SJSA1 (cell line): ENCODE results near the gene GPX4. TPM values are rescaled to one million over a fixed set of nuclear protein-coding genes. Genes with fewer than 3 reads are reported as not detected.

Experiments
- DNase-seq, 2 experiments: peaks; one replicate each; pipeline ENCODE4 v3.0.0-alpha.2; 2015 to 2020; ENCODE audit warnings: low spot score in 2 of 2, low read depth in 1 of 2
- H3K27ac ChIP-seq: fragments of 250-450 bp; sonication (Bioruptor Pico); 2 replicates; pipeline ENCODE4 v1.5.1; 2020; ENCODE audit warnings: mild to moderate bottlenecking, moderate library complexity
- H3K27me3 ChIP-seq: fragments of 250-450 bp; sonication (Bioruptor Pico); replicated peaks from 2 replicates; pipeline ENCODE4 v1.5.1; 2020; ENCODE audit warnings: mild to moderate bottlenecking, moderate library complexity
- H3K36me3 ChIP-seq: fragments of 250-450 bp; sonication (Bioruptor Pico); 2 replicates; pipeline ENCODE4 v1.5.1; 2020; ENCODE audit warnings: mild to moderate bottlenecking
- H3K4me1 ChIP-seq: fragments of 250-450 bp; sonication (Bioruptor Pico); replicated peaks from 2 replicates; pipeline ENCODE4 v1.6.1; 2021; ENCODE audit warnings: mild to moderate bottlenecking
- H3K4me3 ChIP-seq: fragments of 250-450 bp; sonication (Bioruptor Pico); 2 replicates; pipeline ENCODE4 v1.5.1; 2020; ENCODE audit warnings: mild to moderate bottlenecking
- H3K9me3 ChIP-seq: fragments of 250-450 bp; sonication (Bioruptor Pico); replicated peaks from 2 replicates; pipeline ENCODE4 v1.5.1; 2020; ENCODE audit warnings: mild to moderate bottlenecking
- total RNA-seq: library from RNA; depleted of rRNA; stranded (reverse); fragments of >200 nt; shearing (Covaris generic); gene quantifications from 2 replicates; pipeline ENCODE4 v1.2.3, GENCODE V29; 2014; rRNA removed

Gene GPX4
- total RNA-seq, 1 experiment from 2014 or later: 449 TPM

- H3K9me3 ChIP-seq: no peaks in the 10 kb centered on the region
- H3K27me3 ChIP-seq: no peaks in the 10 kb centered on the region
- H3K4me3 ChIP-seq: no peak overlapping the region
- no peak overlapping the region for H3K27ac ChIP-seq
- no peaks in the 10 kb centered on the region for H3K4me1 ChIP-seq
- H3K36me3 ChIP-seq: peaks cover 54% of the 10 kb centered on the region
- no peak for DNase-seq
These were observed 46.7 kb downstream of the GPX4 start for GRCh38 chr19:1150333-1151036.

GRCh38 chr19:1151037-1151724, 47.4 kb downstream of the GPX4 start:
- no peaks in the 10 kb centered on the region for H3K9me3 ChIP-seq
- H3K4me3 ChIP-seq: no peak overlapping the region
- H3K36me3 ChIP-seq: peaks cover 47% of the 10 kb centered on the region
- DNase-seq: no peak
- H3K4me1 ChIP-seq: no peaks in the 10 kb centered on the region
- H3K27me3 ChIP-seq: no peaks in the 10 kb centered on the region
- no peak overlapping the region for H3K27ac ChIP-seq

GRCh38 chr19:1151917-1152587, 48.3 kb downstream of the GPX4 start:
- Histone ChIP-seq H3K27me3 (no peaks in the 10 kb centered on the region), H3K4me1 (no peaks in the 10 kb centered on the region), H3K27ac (no peak overlapping the region), H3K4me3 (no peak overlapping the region), H3K9me3 (no peaks in the 10 kb centered on the region), H3K36me3 (peaks cover 42% of the 10 kb centered on the region)
- no peak for DNase-seq

- peaks cover 43% of the 10 kb centered on the region for H3K36me3 ChIP-seq
- H3K9me3 ChIP-seq: no peaks in the 10 kb centered on the region
- no peaks in the 10 kb centered on the region for H3K27me3 ChIP-seq
- no peak for DNase-seq
- no peak overlapping the region for H3K4me3 ChIP-seq
- H3K27ac ChIP-seq: no peak overlapping the region
- H3K4me1 ChIP-seq: no peaks in the 10 kb centered on the region
These were observed 50.3 kb downstream of the GPX4 start for GRCh38 chr19:1153891-1154730.

- no peak overlapping the region for H3K4me3 ChIP-seq
- H3K27me3 ChIP-seq: no peaks in the 10 kb centered on the region
- H3K4me1 ChIP-seq: no peaks in the 10 kb centered on the region
- peaks cover 36% of the 10 kb centered on the region for H3K36me3 ChIP-seq
- no peak for DNase-seq
- H3K27ac ChIP-seq: no peak overlapping the region
- no peaks in the 10 kb centered on the region for H3K9me3 ChIP-seq
These were observed 51.0 kb downstream of the GPX4 start for GRCh38 chr19:1154731-1155351.

GRCh38 chr19:1155352-1156304, 51.8 kb downstream of the GPX4 start:
- Histone ChIP-seq H3K9me3 (no peaks in the 10 kb centered on the region), H3K4me3 (no peak overlapping the region), H3K36me3 (peaks cover 36% of the 10 kb centered on the region), H3K27me3 (no peaks in the 10 kb centered on the region), H3K27ac (no peak overlapping the region), H3K4me1 (no peaks in the 10 kb centered on the region)
- DNase-seq: no peak

Other genes with a start within 250 kb of the GPX4 start
- gene CFD, start 244.3 kb upstream of the GPX4 start, total RNA-seq: 3.3 and 12.5 TPM in 2 replicates
- gene MED16, start 210.8 kb upstream of the GPX4 start, total RNA-seq: 17.2 and 18.7 TPM in 2 replicates
- gene RNU6-9, start 210.5 kb upstream of the GPX4 start, total RNA-seq: not detected in 2 replicates
- gene R3HDM4, start 190.8 kb upstream of the GPX4 start, total RNA-seq: 23.9 and 38.2 TPM in 2 replicates
- not detected in 2 replicates for gene KISS1R, start 186.7 kb upstream of the GPX4 start, total RNA-seq
- gene ARID3A, start 178.0 kb upstream of the GPX4 start, total RNA-seq: 4.2 and 8.1 TPM in 2 replicates
- 43.2 and 60.5 TPM in 2 replicates for gene WDR18, start 119.6 kb upstream of the GPX4 start, total RNA-seq
- not detected in 2 replicates for gene GRIN3B, start 103.6 kb upstream of the GPX4 start, total RNA-seq
- 122 and 131 TPM in 2 replicates for gene TMEM259, start 82.9 kb upstream of the GPX4 start, total RNA-seq
- gene RNU6-2, start 82.5 kb upstream of the GPX4 start, total RNA-seq: not detected in 2 replicates
- gene CNN2, start 77.4 kb upstream of the GPX4 start, total RNA-seq: 403 and 441 TPM in 2 replicates
- 0.82 and 3.9 TPM in 2 replicates for gene ABCA7, start 63.9 kb upstream of the GPX4 start, total RNA-seq
- 0.03 TPM in 1 of 2 replicates, not detected in the other for gene ARHGAP45, start 36.8 kb upstream of the GPX4 start, total RNA-seq
- 143 and 173 TPM in 2 replicates for gene POLR2E, start 8.6 kb upstream of the GPX4 start, total RNA-seq
- gene SBNO2, start 70.3 kb downstream of the GPX4 start, total RNA-seq: 24.8 and 26.2 TPM in 2 replicates
- 61.6 and 70.1 TPM in 2 replicates for gene STK11, start 101.8 kb downstream of the GPX4 start, total RNA-seq
- 0.50 and 1.6 TPM in 2 replicates for gene CBARP, start 134.0 kb downstream of the GPX4 start, total RNA-seq
- 42.4 and 68.8 TPM in 2 replicates for gene ATP5F1D, start 137.8 kb downstream of the GPX4 start, total RNA-seq
- 3.7 and 7.2 TPM in 2 replicates for gene MIDN, start 144.6 kb downstream of the GPX4 start, total RNA-seq
- 314 and 318 TPM in 2 replicates for gene CIRBP, start 165.3 kb downstream of the GPX4 start, total RNA-seq
- 32.2 and 40.6 TPM in 2 replicates for gene FAM174C, start 171.5 kb downstream of the GPX4 start, total RNA-seq
- not detected in 2 replicates for gene EFNA2, start 181.9 kb downstream of the GPX4 start, total RNA-seq